GM12878 (cell line): ENCODE measurements around the gene DOCK1. TPM values are rescaled to one million over a fixed set of nuclear protein-coding genes. Genes with fewer than 3 reads are reported as not detected.

Experiments
- ATAC-seq: fragments of 200-7000 bp; cut with Tn5 transposase; 3 replicates; pipeline ENCODE4 v1.9.1; 2020; ENCODE audit warnings: mild to moderate bottlenecking, moderate library complexity
- BruUV-seq: library from RNA; stranded (reverse); fragments of 400-500 nt; replicated peaks from 2 replicates; lab custom pipeline; 2021; lab: Mats Ljungman, UMichigan
- CTCF ChIA-PET: fragments of 300-600 bp; sonication (Branson Sonifier 250); formaldehyde crosslinking; extraction: SDS; loops from one replicate; lab custom pipeline; 2021; ENCODE audit warnings: inconsistent platforms; lab: Yijun Ruan, JAX
- POLR2A ChIA-PET: fragments of 350-600 bp; formaldehyde crosslinking; extraction: SDS; loops from one replicate; lab custom pipeline; 2021; ENCODE audit warnings: inconsistent platforms; lab: Charles Lee
- RAD21 ChIA-PET: fragments of 300-600 bp; sonication (Branson Sonifier 250); formaldehyde crosslinking; loops from one replicate; lab custom pipeline; 2023; ENCODE audit warnings: antibody characterized with exemption; ENCODE audit not compliant: unreplicated experiment; lab: Charles Lee
- SMC1A ChIA-PET: fragments of 300-600 bp; sonication (Branson Sonifier 250); formaldehyde crosslinking; loops from one replicate; lab custom pipeline; 2023; ENCODE audit not compliant: unreplicated experiment, uncharacterized antibody; lab: Charles Lee
- DNase-seq: peaks from one replicate; pipeline ENCODE4 v3.0.0-alpha.2; 2011; ENCODE audit warnings: low read depth, low spot score
- FAIRE-seq: peaks from 3 replicates; lab custom pipeline; 2011; peaks lifted over from hg19 to GRCh38; lab: Jason Lieb, UNC
- H2AFZ ChIP-seq: 2 replicates; pipeline ENCODE4 v1.6.0; 2011; ENCODE audit warnings: low read depth, low read length, control low read depth; ENCODE audit not compliant: control insufficient read depth
- H3K27ac ChIP-seq: 2 replicates; pipeline ENCODE4 v1.5.1; 2011; ENCODE audit warnings: control low read depth; ENCODE audit not compliant: control insufficient read depth, insufficient read depth
- H3K27me3 ChIP-seq, 2 experiments: replicated peaks in 1 of 2; 2 replicates each; pipeline versions ENCODE4 v1.6.0 to v1.6.1; 2011; ENCODE audit warnings: low read length in 1 of 2; ENCODE audit not compliant: control insufficient read depth in 2 of 2, insufficient read depth in 2 of 2
- H3K36me3 ChIP-seq, 2 experiments: 2 replicates each; pipeline ENCODE4 v1.5.1; 2011; ENCODE audit warnings: low read length in 1 of 2; ENCODE audit not compliant: control insufficient read depth in 2 of 2, insufficient read depth in 2 of 2
- H3K4me1 ChIP-seq: 2 replicates; pipeline ENCODE4 v1.6.1; 2011; ENCODE audit warnings: mild to moderate bottlenecking, low read length, moderate library complexity, mixed read lengths; ENCODE audit not compliant: control insufficient read depth, insufficient read depth
- H3K4me2 ChIP-seq: 2 replicates; pipeline ENCODE4 v1.6.0; 2011; ENCODE audit warnings: control low read depth; ENCODE audit not compliant: control insufficient read depth, insufficient read depth
- H3K4me3 ChIP-seq: fragments of 200-600 bp; sonication (generic); 2 replicates; pipeline ENCODE4 v1.5.1; 2016
- H3K79me2 ChIP-seq: 2 replicates; pipeline ENCODE4 v1.6.0; 2011; ENCODE audit warnings: low read length; ENCODE audit not compliant: control insufficient read depth, insufficient read depth
- H3K9ac ChIP-seq: 2 replicates; pipeline ENCODE4 v1.8.0; 2011; ENCODE audit warnings: low read length, control low read depth, mixed read lengths; ENCODE audit not compliant: control insufficient read depth, insufficient read depth
- H3K9me3 ChIP-seq: replicated peaks from 3 replicates; pipeline ENCODE4 v1.5.1; 2011; ENCODE audit warnings: mild to moderate bottlenecking, low read length; ENCODE audit not compliant: control insufficient read depth, insufficient read depth
- H4K20me1 ChIP-seq: 2 replicates; pipeline ENCODE4 v1.6.0; 2011; ENCODE audit not compliant: control insufficient read depth, insufficient read depth
- ASH2L ChIP-seq: fragments of 300-600, 200-600 bp; sonication (generic); IDR thresholded peaks from 2 replicates; pipeline ENCODE4 v1.6.1; 2017; ENCODE audit warnings: low read depth, mild to moderate bottlenecking, borderline replicate concordance
- CBX3 ChIP-seq: fragments of 200-600 bp; sonication (generic); IDR thresholded peaks from 2 replicates; pipeline ENCODE4 v1.6.1; 2016; ENCODE audit warnings: low read depth, borderline replicate concordance
- CBX5 ChIP-seq: sonication (generic); IDR thresholded peaks from 2 replicates; pipeline ENCODE4 v1.6.1; 2016; ENCODE audit warnings: low read depth, moderate library complexity, mild to moderate bottlenecking, inconsistent platforms
- E2F8 ChIP-seq: fragments of 450-650 bp; IDR thresholded peaks from 2 replicates; pipeline ENCODE4 v1.6.1; 2018; ENCODE audit warnings: mild to moderate bottlenecking, low read depth, moderate library complexity; ENCODE audit not compliant: partially characterized antibody
- IRF5 ChIP-seq: fragments of 450-650 bp; IDR thresholded peaks from 2 replicates; pipeline ENCODE4 v1.6.1; 2017; ENCODE audit warnings: borderline replicate concordance
- JUND ChIP-seq: IDR thresholded peaks from 2 replicates; pipeline ENCODE4 v1.6.1; 2012; ENCODE audit warnings: low read depth, mild to moderate bottlenecking, low read length, improper control_type of control experiment, moderate library complexity
- KLF5 ChIP-seq: fragments of 450-650 bp; IDR thresholded peaks from 2 replicates; pipeline ENCODE4 v1.6.1; 2014; ENCODE audit warnings: mild to moderate bottlenecking; ENCODE audit not compliant: partially characterized antibody
- LARP7 ChIP-seq: fragments of 450-650 bp; IDR thresholded peaks from 2 replicates; pipeline ENCODE4 v1.6.1; 2017; ENCODE audit warnings: mild to moderate bottlenecking
- MAX ChIP-seq: IDR thresholded peaks from 2 replicates; pipeline ENCODE4 v1.6.1; 2012; ENCODE audit warnings: low read depth, low read length, improper control_type of control experiment
- MXI1 ChIP-seq: fragments of 150-350 bp; IDR thresholded peaks from 2 replicates; pipeline ENCODE4 v1.6.1; 2011; ENCODE audit warnings: low read depth, mild to moderate bottlenecking, inconsistent platforms, low read length, improper control_type of control experiment
- MYC ChIP-seq: IDR thresholded peaks from 2 replicates; pipeline ENCODE4 v1.6.1; 2011; ENCODE audit warnings: mild to moderate bottlenecking, low read length, moderate library complexity, inconsistent platforms; ENCODE audit not compliant: insufficient read depth, insufficient replicate concordance, insufficient read length, severe bottlenecking
- NBN ChIP-seq: fragments of 450-650 bp; IDR thresholded peaks from 2 replicates; pipeline ENCODE4 v1.6.1; 2016
- PML ChIP-seq: IDR thresholded peaks from 2 replicates; pipeline ENCODE4 v1.6.1; 2012; ENCODE audit warnings: low read length, inconsistent platforms
- PRDM15 ChIP-seq: fragments of 450-650 bp; formaldehyde crosslinking; IDR thresholded peaks from 2 replicates; pipeline ENCODE4 v1.4.0; 2020; ENCODE audit warnings: mild to moderate bottlenecking, moderate library complexity
- SPI1 ChIP-seq: IDR thresholded peaks from 2 replicates; pipeline ENCODE4 v1.6.1; 2011; ENCODE audit warnings: low read depth, mild to moderate bottlenecking, low read length, moderate library complexity, borderline replicate concordance; ENCODE audit not compliant: insufficient read depth
- TBL1XR1 ChIP-seq: IDR thresholded peaks from 2 replicates; pipeline ENCODE4 v1.6.1; 2012; ENCODE audit warnings: low read depth, low read length, improper control_type of control experiment
- YBX1 ChIP-seq: fragments of 450-650 bp; IDR thresholded peaks from 2 replicates; pipeline ENCODE4 v1.6.1; 2016; ENCODE audit warnings: antibody characterized with exemption
- YY1 ChIP-seq: IDR thresholded peaks from 2 replicates; pipeline ENCODE4 v1.6.1; 2011; ENCODE audit warnings: low read depth, mild to moderate bottlenecking, low read length
- ZNF622 ChIP-seq: fragments of 450-650 bp; IDR thresholded peaks from 2 replicates; pipeline ENCODE4 v1.6.1; 2017; ENCODE audit warnings: mild to moderate bottlenecking, inconsistent platforms
- WGBS: methylation state at CpG from one replicate; pipeline ENCODE4 v1.1.6; 2016; ENCODE audit warnings: low lambda C conversion rate; ENCODE audit not compliant: insufficient replicate concordance, insufficient coverage; ENCODE audit errors: missing lambda C conversion rate; 5-methylcytosine and 5-hydroxymethylcytosine counted together
- in situ Hi-C: fragments of 300-500 bp; cut with MboI; formaldehyde crosslinking; loops from 9 replicates; pipeline ENCODE4 v1.14.3; 2018; ENCODE audit warnings: mixed read lengths
- intact Hi-C: fragments of 100-400 bp; cut with micrococcal nuclease; formaldehyde crosslinking; loops from one replicate; pipeline ENCODE4 v1.14.2; 2022; ENCODE audit not compliant: unreplicated experiment
- polyA plus RNA-seq, 11 experiments: library from polyadenylated mRNA; depleted of rRNA in 4 of 11; unstranded in 6 of 11; stranded (reverse) in 5 of 11; fragments of >200 nt; fragmentation: Nextera tagmentation in 4 of 11; fragmentation: Illumina TruSeq in 1 of 11; extraction: Ambion mirVana in 4 of 11; extraction: Trizol in 1 of 11; gene quantifications; 1 replicate in 1 of 11; 2 replicates in 10 of 11; pipeline versions ENCODE4 v1.2.1 to v1.2.3, GENCODE V29; 2011 to 2016; ENCODE audit warnings: inconsistent platforms in 2 of 11, missing spikeins in 2 of 11, low read depth in 1 of 11
- total RNA-seq, 4 experiments: library from RNA; depleted of rRNA in 3 of 4; stranded (reverse); fragments of >200 nt in 3 of 4; fragmentation: Illumina TruSeq in 1 of 4; extraction: Trizol in 1 of 4; gene quantifications; 2 replicates each; pipeline versions ENCODE4 v1.2.1 to v1.2.3, GENCODE V29; 2013 to 2021

DOCK1 gene
- total and polyA plus RNA-seq, 10 of the 15 experiments (the other 5 are each of a cell fraction or from before 2014, with no cell fraction given): 0.05 to 0.18 TPM; not detected in 8

GRCh38 chr10:127127822-127128221 lies 222.6 kb downstream of the DOCK1 start:
- Histone ChIP-seq H2AFZ (no peak overlapping the region), H3K4me3 (no peak overlapping the region), H3K36me3 (no peaks in the 10 kb centered on the region), H3K9me3 (no peaks in the 10 kb centered on the region), H3K9ac (no peak overlapping the region), H4K20me1 (no peaks in the 10 kb centered on the region), H3K4me1 (no peaks in the 10 kb centered on the region), H3K27me3 (no peaks in the 10 kb centered on the region), H3K4me2 (no peak overlapping the region), H3K27ac (no peak overlapping the region), H3K79me2 (no peaks in the 10 kb centered on the region)
- WGBS: 0% methylated on average over 1 of the region's 1 CpG
- no peak for FAIRE-seq
- no TSS peak for BruUV-seq
- RAD21 ChIA-PET: no interaction called here
- intact Hi-C loops (no loop called here), in situ Hi-C loops (no loop called here)
- no peak for ATAC-seq
- POLR2A ChIA-PET: no interaction called here
- SMC1A ChIA-PET: no interaction called here
- CTCF ChIA-PET: no interaction called here
- DNase-seq: no peak
- TF ChIP-seq PRDM15 (CRISPR knock-in tag) (no peak), YY1 (no peak), ASH2L (no peak), E2F8 (no peak), JUND (no peak), CBX5 (no peak), YBX1 (no peak), NBN (no peak), KLF5 (no peak), ZNF622 (no peak), IRF5 (no peak), LARP7 (no peak), PML (no peak), CBX3 (no peak), SPI1 (no peak), TBL1XR1 (no peak), MAX (no peak), MXI1 (no peak), MYC (no peak)
